K562 (cell line): Measurements from ENCODE around the gene CWF19L1.

Experiments
- CCNT2 ChIP-seq: IDR thresholded peaks from 2 replicates; pipeline ENCODE4 v1.6.1; 2011; ENCODE audit warnings: borderline replicate concordance, low read depth, mild to moderate bottlenecking, moderate library complexity, mixed read lengths, low read length; ENCODE audit not compliant: insufficient read length; ENCODE audit errors: extremely low read depth
- CREB1 ChIP-seq, 2 experiments: sonication (generic) in 1 of 2; formaldehyde crosslinking in 1 of 2; IDR thresholded peaks; 2 replicates each; pipeline versions ENCODE4 v1.6.1 to v1.8.0; 2012 to 2022; ENCODE audit warnings: inconsistent platforms in 1 of 2, mild to moderate bottlenecking in 1 of 2, missing genetic modification reagents in 1 of 2, moderate library complexity in 1 of 2
- CTCF ChIP-seq, 3 experiments: IDR thresholded peaks in 2 of 3; conservative IDR thresholded peaks in 1 of 3; 2 replicates each; pipeline ENCODE4 v1.5.1; 2011 to 2012; ENCODE audit warnings: low read length in 3 of 3, mild to moderate bottlenecking in 3 of 3, control low read depth in 2 of 3, improper control_type of control experiment in 1 of 3, inconsistent platforms in 1 of 3, low read depth in 1 of 3, mixed read lengths in 1 of 3, moderate library complexity in 1 of 3; ENCODE audit not compliant: insufficient read depth in 2 of 3
- FOS ChIP-seq: IDR thresholded peaks from 3 replicates; pipeline ENCODE4 v1.6.1; 2011; ENCODE audit not compliant: insufficient read length; ENCODE audit errors: extremely low read depth
- GATA2 ChIP-seq: sonication (generic); formaldehyde crosslinking; IDR thresholded peaks from 2 replicates; pipeline ENCODE4 v1.4.0; 2020; ENCODE audit warnings: mild to moderate bottlenecking, missing genetic modification reagents
- GATAD2A ChIP-seq: fragments of 450-650 bp; IDR thresholded peaks from 2 replicates; pipeline ENCODE4 v1.6.1; 2017
- HMGXB4 ChIP-seq: sonication (generic); formaldehyde crosslinking; IDR thresholded peaks from 2 replicates; pipeline ENCODE4 v1.8.1; 2023; ENCODE audit warnings: mild to moderate bottlenecking, missing genetic modification reagents
- POLR2A ChIP-seq: fragments of 450-650 bp; conservative IDR thresholded peaks from 2 replicates; pipeline ENCODE4 v1.6.1; 2016
- SREBF1 ChIP-seq: fragments of 150-350 bp; IDR thresholded peaks from 2 replicates; pipeline ENCODE4 v1.6.1; 2014; ENCODE audit warnings: antibody characterized with exemption, low read depth, low read length, borderline replicate concordance
- TCF7 ChIP-seq: sonication (generic); IDR thresholded peaks from 2 replicates; pipeline ENCODE4 v1.6.1; 2016; ENCODE audit warnings: antibody characterized with exemption, borderline replicate concordance
- TF ChIP-seq, protein P1 (sequence below): fragments of 450-650 bp; IDR thresholded peaks from 2 replicates; pipeline ENCODE4 v1.7.0; 2016; ENCODE audit warnings: borderline replicate concordance

GRCh38 chr10:100201549-100201948 is 65.9 kb downstream of the CWF19L1 start:
- TF ChIP-seq SREBF1 = no peak
- no peak for TF ChIP-seq CREB1 (IDR thresholded peaks at IDR 0.05)
- no peak for TF ChIP-seq CREB1 (CRISPR knock-in tag; IDR thresholded peaks at IDR 0.05)
- no peak for TF ChIP-seq HMGXB4 (CRISPR knock-in tag)
- TF ChIP-seq, protein P1, sequence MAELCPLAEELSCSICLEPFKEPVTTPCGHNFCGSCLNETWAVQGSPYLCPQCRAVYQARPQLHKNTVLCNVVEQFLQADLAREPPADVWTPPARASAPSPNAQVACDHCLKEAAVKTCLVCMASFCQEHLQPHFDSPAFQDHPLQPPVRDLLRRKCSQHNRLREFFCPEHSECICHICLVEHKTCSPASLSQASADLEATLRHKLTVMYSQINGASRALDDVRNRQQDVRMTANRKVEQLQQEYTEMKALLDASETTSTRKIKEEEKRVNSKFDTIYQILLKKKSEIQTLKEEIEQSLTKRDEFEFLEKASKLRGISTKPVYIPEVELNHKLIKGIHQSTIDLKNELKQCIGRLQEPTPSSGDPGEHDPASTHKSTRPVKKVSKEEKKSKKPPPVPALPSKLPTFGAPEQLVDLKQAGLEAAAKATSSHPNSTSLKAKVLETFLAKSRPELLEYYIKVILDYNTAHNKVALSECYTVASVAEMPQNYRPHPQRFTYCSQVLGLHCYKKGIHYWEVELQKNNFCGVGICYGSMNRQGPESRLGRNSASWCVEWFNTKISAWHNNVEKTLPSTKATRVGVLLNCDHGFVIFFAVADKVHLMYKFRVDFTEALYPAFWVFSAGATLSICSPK = no peak
- no peak for TF ChIP-seq FOS
- no peak for TF ChIP-seq CTCF (IDR thresholded peaks at IDR 0.05 in 2 of 3, conservative IDR thresholded peaks at IDR 0.05 in 1 of 3; ENCODE audit: insufficient read depth in 2 of 3, low read depth in 1 of 3, low read length in 3 of 3)
- TF ChIP-seq CCNT2 = no peak
- TF ChIP-seq TCF7 = no peak
- TF ChIP-seq POLR2A = no peak
- TF ChIP-seq GATA2 (CRISPR knock-in tag) = no peak
- no peak for TF ChIP-seq GATAD2A
